Measurements from ENCODE around the gene ZPBP2.

- TF ChIP-seq, protein P1, sequence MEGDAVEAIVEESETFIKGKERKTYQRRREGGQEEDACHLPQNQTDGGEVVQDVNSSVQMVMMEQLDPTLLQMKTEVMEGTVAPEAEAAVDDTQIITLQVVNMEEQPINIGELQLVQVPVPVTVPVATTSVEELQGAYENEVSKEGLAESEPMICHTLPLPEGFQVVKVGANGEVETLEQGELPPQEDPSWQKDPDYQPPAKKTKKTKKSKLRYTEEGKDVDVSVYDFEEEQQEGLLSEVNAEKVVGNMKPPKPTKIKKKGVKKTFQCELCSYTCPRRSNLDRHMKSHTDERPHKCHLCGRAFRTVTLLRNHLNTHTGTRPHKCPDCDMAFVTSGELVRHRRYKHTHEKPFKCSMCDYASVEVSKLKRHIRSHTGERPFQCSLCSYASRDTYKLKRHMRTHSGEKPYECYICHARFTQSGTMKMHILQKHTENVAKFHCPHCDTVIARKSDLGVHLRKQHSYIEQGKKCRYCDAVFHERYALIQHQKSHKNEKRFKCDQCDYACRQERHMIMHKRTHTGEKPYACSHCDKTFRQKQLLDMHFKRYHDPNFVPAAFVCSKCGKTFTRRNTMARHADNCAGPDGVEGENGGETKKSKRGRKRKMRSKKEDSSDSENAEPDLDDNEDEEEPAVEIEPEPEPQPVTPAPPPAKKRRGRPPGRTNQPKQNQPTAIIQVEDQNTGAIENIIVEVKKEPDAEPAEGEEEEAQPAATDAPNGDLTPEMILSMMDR (IDR thresholded peaks at IDR 0.05), result no peak
- TF ChIP-seq GABPB1 (CRISPR knock-in tag; IDR thresholded peaks at IDR 0.05) (no peak), ZNF138 (CRISPR knock-in tag; conservative IDR thresholded peaks at IDR 0.05) (no peak), IRF1 (CRISPR knock-in tag; IDR thresholded peaks at IDR 0.05) (no peak), ATF3 (CRISPR knock-in tag; conservative IDR thresholded peaks at IDR 0.05) (no peak), ZNF219 (CRISPR knock-in tag; IDR thresholded peaks at IDR 0.05; ENCODE audit: borderline replicate concordance) (no peak), USF1 (CRISPR knock-in tag; IDR thresholded peaks at IDR 0.05) (no peak)
- TF ChIP-seq, protein P2, sequence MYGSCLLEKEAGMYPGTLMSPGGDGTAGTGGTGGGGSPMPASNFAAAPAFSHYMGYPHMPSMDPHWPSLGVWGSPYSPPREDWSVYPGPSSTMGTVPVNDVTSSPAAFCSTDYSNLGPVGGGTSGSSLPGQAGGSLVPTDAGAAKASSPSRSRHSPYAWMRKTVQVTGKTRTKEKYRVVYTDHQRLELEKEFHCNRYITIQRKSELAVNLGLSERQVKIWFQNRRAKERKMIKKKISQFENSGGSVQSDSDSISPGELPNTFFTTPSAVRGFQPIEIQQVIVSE (CRISPR knock-in tag; IDR thresholded peaks at IDR 0.05; ENCODE audit: borderline replicate concordance), result no peak
Measured at GRCh38 chr17:39854909-39855308, 13.1 kb upstream of the ZPBP2 start.
